GM12874 (cell line): ENCODE data around the gene CRYGS.

ENCODE experiments used
- TF ChIP-seq, protein P1 (sequence below): IDR thresholded peaks from 2 replicates; pipeline ENCODE4 v1.5.1; 2011; ENCODE audit warnings: low read depth, mild to moderate bottlenecking, control low read depth, low read length, moderate library complexity; ENCODE audit not compliant: insufficient read depth

Gene CRYGS

DNA sequence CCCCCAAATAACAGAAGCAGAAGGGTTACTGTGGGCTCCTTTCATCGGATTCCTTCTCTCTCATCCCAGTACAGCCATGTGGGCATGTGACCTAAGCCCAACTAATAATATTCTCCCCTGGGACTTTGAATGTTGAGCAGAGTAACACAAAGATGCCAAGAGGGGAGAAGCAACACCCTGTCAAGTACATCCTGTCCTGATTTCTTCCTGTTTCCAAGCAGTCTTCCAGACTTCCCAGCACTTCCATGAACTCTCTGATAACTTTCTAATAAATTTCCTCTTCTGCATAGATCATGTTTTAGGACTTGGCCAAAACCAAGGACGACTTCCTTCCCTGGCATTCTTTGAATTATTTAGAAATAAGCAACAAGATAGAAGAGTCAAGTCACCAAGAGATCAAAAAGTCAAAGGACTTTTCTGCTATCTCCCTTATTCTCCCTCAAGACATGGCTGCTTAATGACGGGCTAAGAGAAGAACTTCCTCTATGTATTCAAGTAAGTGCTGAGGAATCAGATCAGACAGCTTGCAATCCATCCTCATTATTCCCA lies 37.9 kb downstream of the CRYGS start:
- TF ChIP-seq, protein P1, sequence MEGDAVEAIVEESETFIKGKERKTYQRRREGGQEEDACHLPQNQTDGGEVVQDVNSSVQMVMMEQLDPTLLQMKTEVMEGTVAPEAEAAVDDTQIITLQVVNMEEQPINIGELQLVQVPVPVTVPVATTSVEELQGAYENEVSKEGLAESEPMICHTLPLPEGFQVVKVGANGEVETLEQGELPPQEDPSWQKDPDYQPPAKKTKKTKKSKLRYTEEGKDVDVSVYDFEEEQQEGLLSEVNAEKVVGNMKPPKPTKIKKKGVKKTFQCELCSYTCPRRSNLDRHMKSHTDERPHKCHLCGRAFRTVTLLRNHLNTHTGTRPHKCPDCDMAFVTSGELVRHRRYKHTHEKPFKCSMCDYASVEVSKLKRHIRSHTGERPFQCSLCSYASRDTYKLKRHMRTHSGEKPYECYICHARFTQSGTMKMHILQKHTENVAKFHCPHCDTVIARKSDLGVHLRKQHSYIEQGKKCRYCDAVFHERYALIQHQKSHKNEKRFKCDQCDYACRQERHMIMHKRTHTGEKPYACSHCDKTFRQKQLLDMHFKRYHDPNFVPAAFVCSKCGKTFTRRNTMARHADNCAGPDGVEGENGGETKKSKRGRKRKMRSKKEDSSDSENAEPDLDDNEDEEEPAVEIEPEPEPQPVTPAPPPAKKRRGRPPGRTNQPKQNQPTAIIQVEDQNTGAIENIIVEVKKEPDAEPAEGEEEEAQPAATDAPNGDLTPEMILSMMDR: no peak

GRCh38 chr3:186502966-186503712 lies 41.0 kb downstream of the CRYGS start:
- TF ChIP-seq, protein P1: no peak

DNA sequence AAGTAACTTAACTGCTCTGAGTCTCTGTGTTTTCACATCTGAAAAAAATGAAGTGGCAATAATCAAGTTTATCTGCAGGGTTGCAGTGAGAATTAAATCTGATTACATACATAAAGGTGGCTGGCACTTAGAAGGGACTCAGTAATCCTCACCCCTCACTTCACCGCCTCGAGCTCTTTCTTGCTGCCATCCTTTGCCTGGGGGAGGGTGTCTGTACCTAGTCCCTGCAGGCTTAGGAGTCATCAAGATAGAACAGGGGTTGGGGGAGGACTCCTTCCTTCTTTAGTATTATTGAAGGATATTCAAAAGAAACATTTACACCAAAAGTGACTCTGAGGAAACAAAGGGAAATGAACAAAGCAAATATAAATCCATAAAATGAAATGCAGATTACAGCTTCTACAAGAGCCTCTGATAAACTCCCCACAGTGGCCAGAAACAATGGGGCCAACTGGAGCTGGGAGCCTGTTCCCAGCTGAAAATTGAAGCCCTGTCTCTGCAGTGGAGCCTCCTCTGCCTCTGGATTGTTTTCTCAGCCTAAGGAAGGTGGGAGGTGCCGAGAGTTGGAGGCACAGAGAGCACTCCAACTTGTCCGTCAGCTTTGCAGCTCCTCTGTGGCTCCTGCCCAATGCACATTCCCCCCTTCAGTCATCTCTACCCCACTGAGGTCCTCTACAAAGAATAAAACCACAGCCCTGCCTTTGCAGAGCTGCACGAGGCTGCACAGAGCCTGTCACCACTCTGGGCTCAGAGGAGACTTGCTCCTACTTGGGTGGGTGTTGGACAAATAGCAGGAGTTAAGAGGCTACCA lies 41.8 kb downstream of the CRYGS start:
- TF ChIP-seq, protein P1: no peak

DNA sequence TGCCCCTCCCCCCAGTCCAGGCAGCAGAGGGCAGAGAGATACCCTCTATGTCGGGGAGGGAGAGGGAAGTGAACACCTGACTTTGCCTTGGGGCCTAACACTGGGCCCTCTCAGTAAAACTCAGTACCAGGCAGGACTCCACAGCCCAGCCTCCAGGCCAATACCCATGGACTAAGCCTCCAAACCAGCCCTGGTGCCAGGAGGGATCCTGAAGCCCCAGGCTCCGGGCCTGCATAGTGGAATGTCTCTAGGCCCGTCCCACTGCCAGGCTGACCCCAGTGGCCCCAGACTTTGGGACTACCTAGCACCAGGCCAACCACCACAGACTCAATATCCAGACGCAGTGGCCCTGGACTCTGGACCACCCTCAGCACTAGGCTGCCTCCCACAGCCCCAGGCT lies 46.6 kb downstream of the CRYGS start:
- TF ChIP-seq, protein P1: no peak

GRCh38 chr3:186496635-186497034 lies 47.5 kb downstream of the CRYGS start:
- TF ChIP-seq, protein P1: no peak

DNA sequence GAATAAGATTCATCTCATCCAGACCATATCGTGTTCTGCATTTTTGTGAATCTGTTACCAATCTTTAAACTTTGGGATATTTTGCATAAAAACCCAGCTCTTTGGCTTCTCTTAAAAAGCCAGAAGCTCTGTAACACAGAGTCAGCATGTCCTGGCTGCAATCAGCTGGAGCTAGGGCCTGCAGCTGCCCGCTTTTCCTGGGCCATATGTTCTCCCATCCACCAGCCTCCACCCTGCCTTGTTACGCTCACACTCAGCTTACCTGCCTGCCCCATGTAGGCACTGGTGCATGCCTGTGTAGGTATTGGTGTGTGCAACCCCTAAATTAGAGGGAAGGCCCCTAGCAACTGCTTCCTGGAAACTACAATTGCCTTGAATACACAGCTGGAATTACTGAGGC lies 48.2 kb downstream of the CRYGS start:
- TF ChIP-seq, protein P1: no peak

DNA sequence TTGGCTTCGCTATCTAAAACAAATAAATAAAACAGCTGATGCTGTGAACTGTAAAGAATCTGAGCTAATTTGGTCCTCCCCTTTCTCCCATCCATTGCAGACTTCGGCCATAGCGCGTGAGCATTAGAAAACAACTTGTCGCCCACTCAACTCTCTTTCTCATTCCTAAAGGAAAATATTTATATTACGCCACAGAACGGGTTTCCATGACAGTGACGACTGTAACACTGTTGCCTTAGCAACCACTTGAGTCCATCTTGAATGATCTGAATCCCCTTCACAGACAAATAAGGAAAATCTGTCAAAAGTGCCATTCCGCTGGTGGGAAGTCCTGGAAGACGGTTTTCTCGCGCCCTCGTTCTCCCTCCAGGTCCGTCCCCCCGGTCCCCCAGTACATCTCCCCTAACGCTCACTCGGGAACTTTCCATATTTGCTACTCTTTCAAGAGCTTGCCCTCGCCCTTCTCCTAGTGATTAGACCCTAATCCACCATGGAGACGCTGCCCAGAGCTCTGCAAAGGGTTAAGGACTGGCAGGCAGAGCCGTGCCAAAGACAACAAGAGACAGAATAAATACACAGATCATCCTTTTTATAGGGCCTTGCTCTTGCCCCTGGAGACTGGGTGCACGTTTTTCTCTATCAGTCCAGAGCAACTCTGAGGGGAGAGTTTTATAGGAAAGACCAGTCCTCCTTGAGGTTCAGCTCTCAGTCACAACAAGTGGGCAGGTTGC lies 50.5 kb downstream of the CRYGS start:
- TF ChIP-seq, protein P1: no peak
